GM10266 (cell line): Measurements from ENCODE around the gene BDNF.

Experiments used
- DNase-seq: peaks from one replicate; pipeline ENCODE4 v3.0.0; 2012; ENCODE audit errors: extremely low spot score
- TF ChIP-seq, protein P1 (sequence below): IDR thresholded peaks from 2 replicates; pipeline ENCODE4 v1.5.1; 2012; ENCODE audit warnings: mild to moderate bottlenecking, low read depth; ENCODE audit not compliant: control insufficient read depth, insufficient read depth; ENCODE audit errors: missing control alignments

The BDNF gene

DNA sequence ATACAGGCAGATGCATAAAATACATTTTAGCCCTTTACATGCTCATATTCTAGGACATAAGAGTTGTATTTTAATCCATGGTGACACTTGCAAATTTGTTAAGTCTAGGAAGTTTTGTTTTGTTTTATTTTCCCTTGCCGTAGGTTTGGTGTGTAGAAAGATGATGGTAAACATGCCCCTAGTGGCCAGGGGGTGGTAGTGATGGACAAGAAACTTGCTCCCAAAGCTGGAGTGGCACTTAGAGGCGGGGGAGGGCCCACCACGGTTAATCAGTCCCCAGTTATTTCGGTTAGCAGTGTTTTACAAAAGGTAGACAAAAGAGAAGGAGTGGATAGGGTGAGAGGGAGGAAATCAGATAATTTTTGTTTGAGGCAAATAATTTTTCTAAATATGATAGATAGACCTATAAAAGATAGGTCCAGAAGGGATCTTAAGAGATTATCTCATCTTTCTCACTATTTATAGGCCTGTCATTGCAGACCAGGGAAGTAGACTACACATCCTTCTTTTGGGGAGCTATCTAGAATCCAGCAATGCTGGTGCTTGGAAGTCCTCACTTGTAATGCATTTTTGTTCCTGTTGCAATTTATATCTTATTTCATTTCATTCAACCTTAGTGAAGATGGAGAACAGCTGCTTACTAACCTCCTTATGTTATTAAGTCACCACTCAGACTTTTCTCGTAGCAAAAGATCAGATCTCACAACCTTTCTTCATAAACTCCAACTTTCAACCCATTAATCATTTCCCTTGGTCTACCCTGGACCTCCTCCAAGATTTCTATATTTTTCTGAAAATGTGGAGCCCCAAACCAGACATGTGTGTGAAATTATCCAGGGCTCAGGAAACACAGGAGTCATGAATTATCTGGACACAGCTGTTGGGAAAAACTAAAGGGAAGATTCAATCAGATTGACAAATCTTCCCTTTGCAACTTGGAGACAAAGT lies 5.9 kb upstream of the BDNF start:
- TF ChIP-seq, protein P1, sequence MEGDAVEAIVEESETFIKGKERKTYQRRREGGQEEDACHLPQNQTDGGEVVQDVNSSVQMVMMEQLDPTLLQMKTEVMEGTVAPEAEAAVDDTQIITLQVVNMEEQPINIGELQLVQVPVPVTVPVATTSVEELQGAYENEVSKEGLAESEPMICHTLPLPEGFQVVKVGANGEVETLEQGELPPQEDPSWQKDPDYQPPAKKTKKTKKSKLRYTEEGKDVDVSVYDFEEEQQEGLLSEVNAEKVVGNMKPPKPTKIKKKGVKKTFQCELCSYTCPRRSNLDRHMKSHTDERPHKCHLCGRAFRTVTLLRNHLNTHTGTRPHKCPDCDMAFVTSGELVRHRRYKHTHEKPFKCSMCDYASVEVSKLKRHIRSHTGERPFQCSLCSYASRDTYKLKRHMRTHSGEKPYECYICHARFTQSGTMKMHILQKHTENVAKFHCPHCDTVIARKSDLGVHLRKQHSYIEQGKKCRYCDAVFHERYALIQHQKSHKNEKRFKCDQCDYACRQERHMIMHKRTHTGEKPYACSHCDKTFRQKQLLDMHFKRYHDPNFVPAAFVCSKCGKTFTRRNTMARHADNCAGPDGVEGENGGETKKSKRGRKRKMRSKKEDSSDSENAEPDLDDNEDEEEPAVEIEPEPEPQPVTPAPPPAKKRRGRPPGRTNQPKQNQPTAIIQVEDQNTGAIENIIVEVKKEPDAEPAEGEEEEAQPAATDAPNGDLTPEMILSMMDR, result peak; percentile 61
- peak; percentile 52 for DNase-seq

DNA sequence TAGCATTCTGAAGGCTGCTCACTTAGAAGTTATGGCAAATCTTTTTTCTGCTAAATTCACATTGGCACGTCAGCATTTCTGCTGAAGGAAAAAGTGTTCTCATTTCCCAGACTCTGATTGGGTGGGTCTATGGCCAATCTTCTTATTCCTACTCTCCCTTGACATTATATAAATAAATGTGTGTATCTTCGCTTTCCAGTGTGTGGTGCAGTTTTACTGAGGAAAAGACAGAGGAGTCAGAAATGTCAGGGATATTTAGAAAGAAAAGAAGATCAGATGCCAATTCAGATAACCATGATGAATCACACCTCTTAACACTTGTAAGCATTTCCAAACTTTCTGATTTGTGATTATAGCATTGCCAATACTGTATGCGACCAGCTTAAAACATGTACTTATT lies 3.2 kb upstream of the BDNF start:
- DNase-seq, result no peak
- TF ChIP-seq, protein P1, result no peak

DNA sequence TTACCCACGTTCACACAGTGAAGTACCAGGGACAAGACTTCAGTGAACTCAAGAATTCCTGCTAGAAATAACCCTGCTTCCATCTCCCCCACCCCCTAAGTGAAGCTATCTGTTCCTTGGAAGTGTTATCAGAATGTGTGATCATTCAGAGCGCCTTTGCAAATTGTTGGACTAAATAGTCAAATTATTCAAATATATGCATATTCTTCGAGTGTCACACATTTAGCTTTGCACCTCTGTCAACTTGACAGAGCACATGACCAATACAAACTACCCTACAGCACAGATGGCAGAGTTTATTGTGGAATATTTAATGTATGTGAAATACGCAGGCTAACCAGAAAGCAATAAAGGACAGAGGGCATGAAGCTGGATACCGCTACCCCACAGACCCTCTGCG lies 2.6 kb upstream of the BDNF start:
- DNase-seq, result no peak
- TF ChIP-seq, protein P1, result no peak

DNA sequence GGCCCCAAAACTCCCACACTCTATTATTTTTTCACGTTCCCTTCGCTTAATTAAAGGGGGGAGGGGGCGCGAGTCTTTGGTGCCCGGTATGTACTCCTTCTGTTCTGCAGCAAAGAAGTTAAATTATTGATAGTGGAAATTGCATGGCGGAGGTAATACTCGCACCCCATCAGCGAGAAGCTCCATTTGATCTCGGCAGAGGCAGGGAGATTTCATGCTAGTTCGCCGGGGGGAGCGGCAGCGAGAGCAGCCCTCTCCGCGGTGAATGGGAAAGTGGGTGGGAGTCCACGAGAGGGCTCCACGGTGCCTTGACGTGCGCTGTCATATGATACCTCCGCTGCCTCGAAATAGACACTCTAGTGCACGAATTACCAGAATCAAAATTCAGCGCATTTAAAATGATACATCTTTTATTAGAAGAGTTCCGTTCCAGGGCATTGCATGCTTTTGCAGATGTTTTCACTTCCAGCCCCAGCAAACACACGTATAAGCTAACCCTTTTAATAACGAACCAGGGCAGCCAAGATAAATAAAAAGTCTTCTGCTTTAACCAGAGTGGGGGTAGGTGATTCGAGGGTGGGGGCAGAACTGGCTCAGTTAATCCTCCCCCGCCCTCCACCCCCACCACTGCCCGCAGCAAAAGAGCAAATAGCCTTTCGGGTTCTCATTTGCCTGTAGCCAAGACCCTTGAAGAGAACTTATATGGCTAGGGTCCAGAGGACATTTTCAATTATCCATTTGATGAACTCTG lies 1.3 kb upstream of the BDNF start:
- peak; percentile 40 for DNase-seq
- TF ChIP-seq, protein P1, result peak; percentile 16

DNA sequence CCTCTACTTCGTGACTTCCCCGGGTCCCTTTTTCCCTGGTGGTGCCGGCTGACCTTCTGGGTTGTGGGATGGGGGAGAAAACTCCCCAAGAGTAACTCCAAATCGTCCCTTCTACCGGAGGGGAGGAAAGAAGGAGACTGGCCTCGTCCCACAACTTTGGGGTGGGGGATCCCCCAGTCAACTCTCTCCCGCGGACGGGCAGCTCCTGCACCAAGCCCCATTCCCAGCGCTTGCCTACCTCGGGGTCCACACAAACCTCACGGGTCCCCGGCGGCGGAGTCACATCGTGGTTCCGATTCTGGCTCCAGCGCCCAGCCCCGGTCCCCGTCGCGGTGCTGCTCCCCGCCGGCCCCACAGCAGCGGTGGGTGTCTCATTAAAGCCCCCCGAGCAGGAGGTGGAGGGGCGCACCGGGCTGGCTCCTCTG lies 317 bp downstream of the BDNF start:
- DNase-seq, result peak; percentile 10
- TF ChIP-seq, protein P1, result no peak

DNA sequence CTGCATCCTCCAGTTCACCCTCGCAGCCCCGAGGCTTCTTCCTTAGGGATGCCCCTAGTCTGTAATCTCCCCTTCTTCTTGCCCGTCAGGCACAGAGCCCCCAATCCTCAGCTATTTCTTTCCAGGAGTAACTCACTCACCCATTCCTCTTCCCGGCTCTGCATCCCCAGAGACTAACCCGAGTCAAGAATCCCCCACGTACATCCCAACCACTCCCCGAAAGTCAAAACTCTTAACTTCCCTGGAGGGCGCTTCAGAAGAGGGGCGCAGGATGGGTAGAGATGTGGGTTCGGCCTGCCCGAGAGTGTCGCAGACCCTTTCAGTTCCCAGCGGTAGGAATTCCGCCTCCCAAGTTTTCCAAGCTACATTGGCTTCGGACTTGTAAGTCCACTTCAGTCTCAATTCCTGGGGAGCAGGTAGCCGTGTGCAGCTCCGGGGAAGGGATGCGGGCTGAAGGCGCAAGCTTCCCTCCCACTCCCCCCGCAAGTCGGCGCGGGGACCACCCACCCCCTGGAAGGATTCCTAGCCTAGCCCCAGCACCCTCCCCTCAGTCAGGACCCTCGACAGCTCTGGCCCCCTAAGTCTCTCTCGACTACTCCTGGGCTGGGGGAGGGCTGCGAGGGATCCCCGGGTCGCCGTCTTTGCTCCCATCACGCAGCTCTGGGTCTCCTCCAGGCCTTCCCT lies 871 bp downstream of the BDNF start:
- TF ChIP-seq, protein P1, result no peak

More for the DNA sequence above, 871 bp downstream of the BDNF start:
- no peak for DNase-seq
